ENCODE results near the gene CSNK2B. TPM values are rescaled to one million over a fixed set of nuclear protein-coding genes. Genes with fewer than 3 reads are reported as not detected.

The CSNK2B gene
- total and polyA plus RNA-seq, 9 of the 15 experiments (the other 6 are each of a cell fraction or from before 2014, with no cell fraction given) = 120 to 1,126 (median 529) TPM

DNA sequence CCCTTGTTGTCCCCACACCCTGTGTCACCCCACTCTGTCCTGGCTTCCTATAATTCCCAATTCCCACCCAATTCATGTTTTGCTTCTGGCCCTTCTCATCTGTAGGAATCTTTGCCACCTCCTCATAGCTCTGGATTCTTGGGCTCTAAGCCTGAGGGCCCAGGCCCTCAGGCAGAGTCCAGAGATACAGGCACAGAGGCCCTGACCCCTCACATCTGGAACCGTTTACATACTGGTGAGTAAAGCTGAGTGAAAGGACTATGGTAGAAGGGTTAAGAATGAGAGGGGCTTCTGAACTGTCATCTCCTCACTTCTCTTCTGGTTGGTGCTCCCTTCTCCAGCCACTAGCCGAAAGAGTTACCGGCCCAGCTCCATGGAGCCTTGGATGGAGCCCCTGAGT, 31.7 kb upstream of the CSNK2B start:
- no peak overlapping the region for H3K27ac ChIP-seq (ENCODE audit: extremely low read depth, low read depth, low read length)
- H3K36me3 ChIP-seq (ENCODE audit: control insufficient read depth, insufficient read depth, low read length) = peaks cover 98% of the 10 kb centered on the region
- intact Hi-C loops (cut with micrococcal nuclease) (no loop called here), in situ Hi-C loops (cut with MboI) (no loop called here)
- WGBS (ENCODE audit: insufficient coverage, low coverage, missing lambda C conversion rate) = 87% methylated on average over 3 of the region's 3 CpGs
- H3K9me1 ChIP-seq (ENCODE audit: control insufficient read depth, insufficient read depth, low read length) = no peaks in the 10 kb centered on the region
- no peaks in the 10 kb centered on the region for H3K9me3 ChIP-seq (replicated peaks; ENCODE audit: control insufficient read depth, insufficient read depth, low read depth, low read length)
- no peaks in the 10 kb centered on the region for H3K27me3 ChIP-seq (ENCODE audit: control insufficient read depth in 2 of 2, insufficient read depth in 2 of 2, low read length in 2 of 2)
- peaks cover 7% of the 10 kb centered on the region; the same call in 1 of the 3 replicates for H3K79me2 ChIP-seq (ENCODE audit: control insufficient read depth, insufficient read depth, low read length)
- DNase-seq (ENCODE audit: extremely low read depth in 1 of 4, low spot score in 3 of 4) (no peak), FAIRE-seq (peak; percentile 35), ATAC-seq (no peak)
- POLR2A ChIA-PET = interaction anchor here (0.6 to 14.8 kb wide), 6 partner anchors 8 to 80 kb away, joined by 3 to 274 read pairs (median 48); partner anchors contain the start of genes APOM, BAG6, GPANK1 and PRRC2A
- H3K4me2 ChIP-seq (ENCODE audit: insufficient read depth, low read length) = no peak overlapping the region
- BruUV-seq (replicated peaks) = no TSS peak
- H3K4me1 ChIP-seq (replicated peaks in 1 of 2; ENCODE audit: control insufficient read depth in 2 of 2, insufficient read depth in 2 of 2, low read length in 2 of 2) = peaks cover 3 to 27% of the 10 kb centered on the region in 2 experiments; a peak in 4 of 5 replicates
- H3K4me3 ChIP-seq = no peak overlapping the region
- peaks cover 27% of the 10 kb centered on the region for H4K20me1 ChIP-seq (replicated peaks; ENCODE audit: control insufficient read depth, insufficient read depth, low read length)
- CTCF ChIA-PET (ENCODE audit: low intra/inter-chr PET ratio) = no interaction called here
- H2AFZ ChIP-seq (ENCODE audit: low read depth, low read length) = no peak overlapping the region
- no peak for TF ChIP-seq ETV1 (tag; conservative IDR thresholded peaks at IDR 0.05; ENCODE audit: low read depth)
- no peak overlapping the region for H3K9ac ChIP-seq (ENCODE audit: insufficient read depth in 1 of 2, low read depth in 2 of 2, low read length in 2 of 2)

DNA sequence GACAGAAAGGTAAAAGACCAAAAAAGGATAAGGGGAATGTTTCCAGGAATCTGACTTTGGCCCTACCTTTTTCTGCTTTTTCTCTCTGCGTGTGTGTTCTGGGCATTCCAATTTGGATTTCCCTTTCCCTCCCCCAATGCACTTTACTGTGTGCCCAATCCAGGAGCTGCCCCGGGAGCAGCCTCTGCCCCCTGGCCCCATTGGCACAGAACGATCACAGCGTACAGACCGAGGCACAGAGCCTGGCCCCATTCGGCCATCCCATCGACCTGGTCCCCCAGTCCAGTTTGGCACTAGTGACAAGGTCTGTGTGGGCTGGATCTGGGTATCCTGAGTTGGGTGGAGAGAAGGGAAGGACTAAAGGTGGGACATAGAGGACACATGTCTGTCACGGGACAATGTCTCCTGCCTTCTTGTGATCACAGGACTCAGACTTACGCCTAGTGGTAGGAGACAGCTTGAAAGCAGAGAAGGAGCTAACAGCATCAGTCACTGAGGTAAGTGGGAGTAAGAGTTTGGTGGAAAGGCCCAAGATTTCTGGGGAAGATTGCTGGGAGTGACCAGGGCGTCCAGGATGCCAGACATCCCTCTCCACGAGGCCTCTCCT, 30.8 kb upstream of the CSNK2B start:
- Histone ChIP-seq H3K27me3 (ENCODE audit: control insufficient read depth in 2 of 2, insufficient read depth in 2 of 2, low read length in 2 of 2) (no peaks in the 10 kb centered on the region), H3K79me2 (ENCODE audit: control insufficient read depth, insufficient read depth, low read length) (peaks cover 6% of the 10 kb centered on the region; the same call in 1 of the 3 replicates), H3K4me3 (no peak overlapping the region), H2AFZ (ENCODE audit: low read depth, low read length) (no peak overlapping the region), H3K4me2 (ENCODE audit: insufficient read depth, low read length) (no peak overlapping the region), H3K4me1 (replicated peaks in 1 of 2; ENCODE audit: control insufficient read depth in 2 of 2, insufficient read depth in 2 of 2, low read length in 2 of 2) (peaks cover 3 to 27% of the 10 kb centered on the region in 2 experiments; a peak in 4 of 5 replicates), H3K27ac (ENCODE audit: extremely low read depth, low read depth, low read length) (no peak overlapping the region), H3K9me3 (replicated peaks; ENCODE audit: control insufficient read depth, insufficient read depth, low read depth, low read length) (no peaks in the 10 kb centered on the region), H4K20me1 (replicated peaks; ENCODE audit: control insufficient read depth, insufficient read depth, low read length) (peaks cover 27% of the 10 kb centered on the region), H3K36me3 (ENCODE audit: control insufficient read depth, insufficient read depth, low read length) (peaks cover 98% of the 10 kb centered on the region), H3K9me1 (ENCODE audit: control insufficient read depth, insufficient read depth, low read length) (no peaks in the 10 kb centered on the region), H3K9ac (ENCODE audit: insufficient read depth in 1 of 2, low read depth in 2 of 2, low read length in 2 of 2) (peak overlapping the region in 1 of 2 experiments; percentile 50; a peak in 2 of 4 replicates)
- CTCF ChIA-PET (ENCODE audit: low intra/inter-chr PET ratio) = no interaction called here
- intact Hi-C loops (cut with micrococcal nuclease) (no loop called here), in situ Hi-C loops (cut with MboI) (no loop called here)
- TF ChIP-seq JUND (IDR thresholded peaks at IDR 0.05; ENCODE audit: borderline replicate concordance, low read depth, low read length) = no peak
- no peak for TF ChIP-seq JUND (tag; IDR thresholded peaks at IDR 0.05; ENCODE audit: borderline replicate concordance, low read depth, low read length)
- 0 out of 2 replicates have a peak, but pooled peaks have one; percentile 20 for TF ChIP-seq TGIF2 (CRISPR knock-in tag; IDR thresholded peaks at IDR 0.05)
- TF ChIP-seq ZNF212 (CRISPR knock-in tag; IDR thresholded peaks at IDR 0.05) = no peak
- TF ChIP-seq SUPT5H (IDR thresholded peaks at IDR 0.05) = peak; percentile 38
- TF ChIP-seq HNRNPH1 (optimal IDR thresholded peaks at IDR 0.05; ENCODE audit: low read depth, low read length) = no peak
- TF ChIP-seq RBFOX2 (IDR thresholded peaks at IDR 0.05; ENCODE audit: low read depth, low read length) = peak; percentile 26; the same call in 1 of the 2 replicates
- TF ChIP-seq CBFB (CRISPR knock-in tag; IDR thresholded peaks at IDR 0.05) = 0 out of 2 replicates have a peak, but pooled peaks have one; percentile 37
- peak; percentile 47; the same call in 1 of the 2 replicates for TF ChIP-seq POLR2G (IDR thresholded peaks at IDR 0.05; ENCODE audit: low read depth, low read length)
- no peak for TF ChIP-seq PHB (CRISPR knock-in tag; IDR thresholded peaks at IDR 0.05)
- no peak for TF ChIP-seq ZC3H11A (IDR thresholded peaks at IDR 0.05; ENCODE audit: low read depth, low read length)
- TF ChIP-seq ZNF316 (IDR thresholded peaks at IDR 0.05) = no peak
- no peak for TF ChIP-seq SMARCA4 (IDR thresholded peaks at IDR 0.05)
- TF ChIP-seq POLR2A (conservative IDR thresholded peaks at IDR 0.05) = 0 out of 2 replicates have a peak, but pooled peaks have one; percentile 14
- TF ChIP-seq ZC3H4 (CRISPR knock-in tag; IDR thresholded peaks at IDR 0.05; ENCODE audit: borderline replicate concordance) = 0 out of 2 replicates have a peak, but pooled peaks have one; percentile 33
- FAIRE-seq (no peak), DNase-seq (ENCODE audit: extremely low read depth in 1 of 4, low spot score in 3 of 4) (no peak), ATAC-seq (no peak)
- POLR2A ChIA-PET = interaction anchor here (0.6 to 14.8 kb wide), 7 partner anchors 9 to 103 kb away, joined by 3 to 274 read pairs (median 20); partner anchors contain the start of genes APOM, BAG6, GPANK1 and PRRC2A
- 76% methylated on average over 11 of the region's 11 CpGs for WGBS (ENCODE audit: insufficient coverage, low coverage, missing lambda C conversion rate)
- no TSS peak for BruUV-seq (replicated peaks)
